LHCN-M2 (cell line): ENCODE measurements around the gene TSPAN31. TPM values are rescaled to one million over a fixed set of nuclear protein-coding genes. Genes with fewer than 3 reads are reported as not detected.

Source experiments
- DNase-seq: peaks from one replicate; pipeline ENCODE4 v3.0.0-alpha.2; 2012; ENCODE audit warnings: low read depth
- total RNA-seq: library from RNA; depleted of rRNA; stranded (reverse); fragments of >200 nt; gene quantifications from 2 replicates; pipeline ENCODE4 v1.2.3, GENCODE V29; 2014; rRNA removed

The TSPAN31 gene
- total RNA-seq, 1 experiment from 2014 or later: 67.3 TPM

DNA sequence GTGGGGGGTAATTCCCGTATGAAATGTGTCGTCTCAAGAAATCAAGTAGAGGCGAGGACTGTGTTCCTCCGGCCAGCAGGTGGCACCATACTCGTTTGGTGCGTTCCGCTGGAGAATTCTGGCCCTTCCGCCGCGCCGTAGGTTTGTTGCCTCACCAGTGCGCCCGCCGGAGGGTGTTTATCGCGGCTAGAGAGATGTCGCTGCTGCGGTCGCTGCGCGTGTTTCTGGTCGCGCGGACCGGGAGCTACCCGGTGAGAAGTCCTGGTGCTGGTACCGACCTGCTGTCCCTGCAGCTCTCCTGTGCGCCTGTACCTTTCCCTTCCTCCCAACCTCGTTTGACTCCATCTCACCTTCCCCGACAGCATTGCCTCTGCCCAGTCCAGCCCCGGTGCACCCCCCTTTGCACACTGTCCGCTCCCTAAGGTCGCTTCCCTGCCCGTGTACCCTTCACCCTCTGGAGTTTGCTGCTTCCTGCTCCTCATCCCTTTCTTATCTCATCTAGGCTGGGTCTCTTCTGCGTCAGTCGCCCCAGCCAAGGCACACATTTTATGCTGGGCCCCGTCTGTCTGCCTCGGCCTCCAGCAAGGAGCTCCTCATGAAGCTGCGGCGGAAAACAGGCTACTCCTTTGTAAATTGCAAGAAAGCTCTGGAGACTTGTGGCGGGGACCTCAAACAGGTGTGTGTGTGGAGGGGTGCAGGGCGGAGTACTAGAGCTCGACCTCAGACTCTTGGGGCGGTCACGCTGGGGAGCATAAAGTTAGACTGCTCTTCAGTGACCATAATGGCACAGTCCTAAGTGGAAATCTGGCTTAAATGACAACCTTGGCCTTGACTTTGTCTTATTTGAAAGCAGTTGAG lies 38.0 kb downstream of the TSPAN31 start, which contains the start of gene TSFM:
Gene TSFM, plus strand, starts transcription at position 180 of the 858 bp plus-strand sequence. Its CDS starts 15 bp downstream, at position 195.
- peak; percentile 90 for DNase-seq

DNA sequence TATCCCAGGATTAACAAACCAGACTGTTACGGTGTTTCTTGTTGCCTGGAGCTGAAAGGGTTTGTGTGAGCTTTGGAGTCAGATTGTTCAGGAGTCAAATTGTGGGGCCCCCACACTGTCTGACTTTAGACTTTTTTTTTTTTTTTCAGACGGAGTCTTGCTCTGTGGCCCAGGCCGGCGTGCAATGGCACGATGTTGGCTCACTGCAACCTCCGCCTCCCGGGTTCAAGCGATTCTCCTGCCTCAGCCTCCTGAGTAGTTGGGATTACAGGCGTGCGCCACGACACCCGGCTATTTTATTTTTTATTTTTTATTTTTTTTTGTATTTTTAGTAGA lies 38.6 kb downstream of the TSPAN31 start:
- DNase-seq: no peak

DNA sequence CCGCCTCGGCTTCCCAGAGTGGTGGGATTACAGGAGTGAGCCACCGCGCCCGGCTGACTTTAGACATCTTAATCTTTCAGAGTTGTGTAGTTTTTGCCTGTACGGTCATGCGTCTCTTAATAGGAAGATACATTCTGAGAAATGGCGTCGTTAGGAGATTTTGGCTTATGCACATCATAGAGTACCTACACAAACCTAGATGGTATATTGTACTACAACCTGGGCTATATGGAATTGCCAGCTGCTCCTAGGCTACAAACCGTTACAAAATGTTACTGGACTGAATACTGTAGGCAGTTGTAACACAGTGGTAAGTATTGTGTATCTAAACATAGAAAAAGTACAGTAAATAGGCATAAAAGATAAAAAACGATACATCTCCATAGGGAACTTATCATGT lies 39.0 kb downstream of the TSPAN31 start:
- no peak for DNase-seq

DNA sequence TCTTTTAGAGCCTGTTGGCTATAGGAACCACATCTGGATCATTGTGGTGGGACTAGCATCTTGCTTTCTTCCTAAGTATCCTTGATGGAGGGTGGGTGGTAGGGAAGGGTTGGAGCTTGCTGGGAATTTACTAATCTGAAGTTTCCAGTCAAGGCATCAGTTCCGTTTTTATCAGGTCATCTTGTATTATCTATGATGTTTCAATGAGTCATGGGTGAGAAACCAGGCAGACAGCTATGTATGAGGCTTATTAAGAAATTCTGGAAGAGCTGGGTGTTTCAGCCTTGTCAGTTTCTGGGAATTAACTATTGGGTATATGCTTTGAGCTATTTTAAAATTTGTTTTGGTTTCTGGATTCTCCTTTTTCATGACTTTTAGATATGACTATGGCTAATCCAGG lies 49.1 kb downstream of the TSPAN31 start:
- peak; percentile 76 for DNase-seq

DNA sequence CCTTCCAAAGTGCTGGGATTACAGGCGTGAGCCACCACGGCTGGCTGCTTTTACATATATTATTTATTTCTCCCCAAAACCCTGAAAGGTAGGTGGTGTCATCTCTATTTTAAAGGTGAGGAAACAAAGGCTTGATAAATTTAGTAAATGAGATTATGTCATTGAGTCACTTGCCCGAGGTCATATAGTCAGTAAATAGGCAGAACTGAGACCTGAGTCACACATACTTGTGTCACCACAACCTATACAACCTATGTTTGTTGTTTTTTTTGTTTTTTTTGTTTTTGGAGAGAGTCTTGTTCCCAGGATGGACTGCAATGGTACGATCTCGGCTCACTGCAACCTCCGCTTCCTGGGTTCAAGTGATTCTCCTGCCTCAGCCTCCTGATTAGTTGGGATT lies 50.5 kb downstream of the TSPAN31 start:
- no peak for DNase-seq

DNA sequence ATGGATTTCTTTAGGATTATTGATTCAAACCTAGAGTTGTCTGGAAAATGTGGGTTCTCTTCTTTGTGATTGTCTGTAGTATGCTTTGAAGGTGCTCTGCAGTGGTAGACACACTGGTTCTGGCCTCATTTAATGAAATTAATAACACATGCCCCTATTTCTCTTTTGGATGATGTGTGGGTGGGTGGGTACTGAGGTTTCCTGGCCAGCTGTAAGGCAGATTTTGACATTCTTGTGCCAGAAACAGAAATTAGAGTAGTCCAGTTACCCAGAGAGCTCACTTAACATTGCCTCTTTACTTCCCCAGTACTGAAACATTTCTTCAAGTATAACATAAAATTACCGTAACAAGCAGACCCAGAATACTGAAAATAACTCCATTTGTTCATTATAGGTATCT lies 52.2 kb downstream of the TSPAN31 start:
- DNase-seq: no peak

DNA sequence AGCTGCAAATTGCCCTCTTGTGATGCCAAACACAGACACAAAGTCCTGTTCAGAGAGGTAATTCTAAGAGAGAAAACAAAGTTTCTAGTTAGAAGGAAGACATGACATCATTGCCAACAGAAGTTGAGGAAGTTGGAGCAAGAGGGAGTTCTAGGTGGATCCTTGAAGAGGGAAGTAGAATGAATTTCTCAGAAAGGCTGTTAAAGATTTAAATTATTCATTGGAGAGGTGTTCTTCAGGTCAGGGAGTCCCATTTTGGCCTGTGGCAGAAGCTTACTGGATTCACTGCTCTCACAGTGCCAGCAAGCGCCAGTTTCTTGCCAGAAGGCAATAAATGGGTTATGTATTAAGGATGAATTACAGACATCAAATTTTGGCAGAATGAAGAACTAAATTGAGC lies 53.1 kb downstream of the TSPAN31 start:
- no peak for DNase-seq

Other genes starting within 250 kb of the TSPAN31 start
- 15.3 and 15.7 TPM in 2 replicates for gene DDIT3, start 224.5 kb upstream of the TSPAN31 start, total RNA-seq
- 4.2 and 7.5 TPM in 2 replicates for gene MBD6, start 222.2 kb upstream of the TSPAN31 start, total RNA-seq
- gene DCTN2, start 197.8 kb upstream of the TSPAN31 start, total RNA-seq: 177 and 202 TPM in 2 replicates
- gene KIF5A, start 195.0 kb upstream of the TSPAN31 start, total RNA-seq: 0.06 TPM in 1 of 2 replicates, not detected in the other
- gene PIP4K2C, start 153.8 kb upstream of the TSPAN31 start, total RNA-seq: 19.1 and 23.3 TPM in 2 replicates
- gene DTX3, start 140.2 kb upstream of the TSPAN31 start, total RNA-seq: 19.3 and 22.0 TPM in 2 replicates
- gene ARHGEF25, start 133.6 kb upstream of the TSPAN31 start, total RNA-seq: 13.8 and 14.6 TPM in 2 replicates
- 2.8 and 4.9 TPM in 2 replicates for gene B4GALNT1, start 111.8 kb upstream of the TSPAN31 start, total RNA-seq
- gene OS9, start 50.9 kb upstream of the TSPAN31 start, total RNA-seq: 184 and 214 TPM in 2 replicates
- 0.26 and 0.29 TPM in 2 replicates for gene AGAP2, start 6.3 kb upstream of the TSPAN31 start, total RNA-seq
- gene CDK4, start 7.3 kb downstream of the TSPAN31 start, total RNA-seq: 277 and 330 TPM in 2 replicates
- 4.4 and 6.3 TPM in 2 replicates for gene MARCHF9, start 10.1 kb downstream of the TSPAN31 start, total RNA-seq
- gene CYP27B1, start 22.0 kb downstream of the TSPAN31 start, total RNA-seq: 0.90 and 0.98 TPM in 2 replicates
- gene METTL1, start 27.1 kb downstream of the TSPAN31 start, total RNA-seq: 13.5 and 15.1 TPM in 2 replicates
- 3.0 and 3.5 TPM in 2 replicates for gene EEF1AKMT3, start 27.6 kb downstream of the TSPAN31 start, total RNA-seq
- 26.5 and 31.3 TPM in 2 replicates for gene TSFM, start 37.7 kb downstream of the TSPAN31 start, total RNA-seq
- 0.57 and 0.58 TPM in 2 replicates for gene AVIL, start 73.7 kb downstream of the TSPAN31 start, total RNA-seq
- gene CTDSP2, start 101.7 kb downstream of the TSPAN31 start, total RNA-seq: 24.3 and 31.9 TPM in 2 replicates
- 6.8 and 13.9 TPM in 2 replicates for gene ATP23, start 196.5 kb downstream of the TSPAN31 start, total RNA-seq